Left ventricle myocardium inferior (tissue), 1 donor: Measurements from ENCODE around the gene ITGB3BP. TPM values are rescaled to one million over a fixed set of nuclear protein-coding genes. Genes with fewer than 3 reads are reported as not detected.
A peak's percentile ranks its signal among the peaks of the same experiment; 100 is the strongest.

Source experiments
- DNase-seq: peaks from one replicate; pipeline ENCODE4 v3.0.0-alpha.2; 2020
- H3K27ac ChIP-seq: fragments of 200-600 bp; replicated peaks from 2 replicates; pipeline ENCODE4 v1.8.0; 2021
- H3K27me3 ChIP-seq: fragments of 200-600 bp; 2 replicates; pipeline ENCODE4 v1.8.0; 2021; ENCODE audit warnings: low read depth
- H3K36me3 ChIP-seq: fragments of 200-600 bp; 2 replicates; pipeline ENCODE4 v1.8.0; 2021
- H3K4me1 ChIP-seq: fragments of 200-600 bp; 2 replicates; pipeline ENCODE4 v1.8.0; 2021
- H3K4me3 ChIP-seq: fragments of 200-600 bp; 2 replicates; pipeline ENCODE4 v1.8.0; 2021; ENCODE audit warnings: mild to moderate bottlenecking, moderate library complexity
- H3K9me3 ChIP-seq: fragments of 200-600 bp; replicated peaks from 2 replicates; pipeline ENCODE4 v1.8.0; 2021
- intact Hi-C: fragments of 100-400 bp; cut with micrococcal nuclease; formaldehyde crosslinking; loops from one replicate; pipeline ENCODE4 v1.11.0; 2022
- total RNA-seq: library from RNA; stranded (reverse); fragmentation: NEBNext Ultra II Directional; extraction: Animal tissue kit (Norgen Biotek cat#: 25700); gene quantifications from one replicate; pipeline ENCODE4 v1.2.1, GENCODE V29; 2021
- TF ChIP-seq, protein P1 (sequence below): fragments of 200-600 bp; IDR thresholded peaks from 2 replicates; pipeline ENCODE4 v1.8.0; 2021; ENCODE audit warnings: antibody characterized with exemption, mild to moderate bottlenecking, borderline replicate concordance
- donor health status: DM: no; HTN: yes; CAD: no; lungs with severe emphysema.

ITGB3BP gene
- total RNA-seq, 1 donor from 2014 or later, result 10.9 TPM

DNA sequence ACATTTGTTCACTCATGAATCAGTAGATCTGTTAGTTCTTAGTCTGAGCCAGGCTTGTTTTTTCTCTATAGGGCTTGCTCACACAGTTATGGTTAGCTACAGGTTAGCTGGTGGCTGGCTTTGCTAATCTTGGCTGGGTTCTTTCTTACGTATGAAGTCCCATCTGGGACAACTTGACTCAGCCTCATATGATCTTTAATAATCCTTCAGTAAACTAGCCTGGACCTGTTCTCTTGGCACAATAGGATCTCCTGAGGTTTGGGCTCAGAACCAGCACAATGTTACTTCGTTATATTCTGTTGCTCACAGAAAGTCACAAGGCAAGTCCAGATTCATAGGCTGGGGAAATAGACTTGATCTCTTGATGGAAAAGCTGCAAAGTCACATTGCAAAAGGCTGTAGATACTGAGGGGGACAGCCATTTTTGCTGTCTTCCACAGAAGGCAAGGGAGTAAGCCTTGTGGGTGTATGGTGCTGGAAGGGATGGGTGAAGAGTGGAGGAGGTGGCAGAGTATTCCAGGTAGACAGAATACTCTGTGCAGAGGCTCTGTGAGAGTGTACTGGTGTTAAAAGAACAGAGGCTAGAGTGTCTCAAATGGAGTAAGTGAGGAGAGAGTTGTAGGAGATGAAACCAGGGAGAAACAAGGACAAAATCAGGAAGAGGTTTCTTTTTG lies 24.7 kb upstream of the ITGB3BP start:
- no peak overlapping the region for H3K27ac ChIP-seq
- H3K9me3 ChIP-seq, result no peaks in the 10 kb centered on the region
- no peak overlapping the region for H3K4me3 ChIP-seq
- peaks cover 47% of the 10 kb centered on the region for H3K36me3 ChIP-seq
- no peaks in the 10 kb centered on the region for H3K27me3 ChIP-seq
- TF ChIP-seq, protein P1, sequence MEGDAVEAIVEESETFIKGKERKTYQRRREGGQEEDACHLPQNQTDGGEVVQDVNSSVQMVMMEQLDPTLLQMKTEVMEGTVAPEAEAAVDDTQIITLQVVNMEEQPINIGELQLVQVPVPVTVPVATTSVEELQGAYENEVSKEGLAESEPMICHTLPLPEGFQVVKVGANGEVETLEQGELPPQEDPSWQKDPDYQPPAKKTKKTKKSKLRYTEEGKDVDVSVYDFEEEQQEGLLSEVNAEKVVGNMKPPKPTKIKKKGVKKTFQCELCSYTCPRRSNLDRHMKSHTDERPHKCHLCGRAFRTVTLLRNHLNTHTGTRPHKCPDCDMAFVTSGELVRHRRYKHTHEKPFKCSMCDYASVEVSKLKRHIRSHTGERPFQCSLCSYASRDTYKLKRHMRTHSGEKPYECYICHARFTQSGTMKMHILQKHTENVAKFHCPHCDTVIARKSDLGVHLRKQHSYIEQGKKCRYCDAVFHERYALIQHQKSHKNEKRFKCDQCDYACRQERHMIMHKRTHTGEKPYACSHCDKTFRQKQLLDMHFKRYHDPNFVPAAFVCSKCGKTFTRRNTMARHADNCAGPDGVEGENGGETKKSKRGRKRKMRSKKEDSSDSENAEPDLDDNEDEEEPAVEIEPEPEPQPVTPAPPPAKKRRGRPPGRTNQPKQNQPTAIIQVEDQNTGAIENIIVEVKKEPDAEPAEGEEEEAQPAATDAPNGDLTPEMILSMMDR, result no peak
- DNase-seq, result no peak
- intact Hi-C loops, result no loop called here
- H3K4me1 ChIP-seq, result no peaks in the 10 kb centered on the region

DNA sequence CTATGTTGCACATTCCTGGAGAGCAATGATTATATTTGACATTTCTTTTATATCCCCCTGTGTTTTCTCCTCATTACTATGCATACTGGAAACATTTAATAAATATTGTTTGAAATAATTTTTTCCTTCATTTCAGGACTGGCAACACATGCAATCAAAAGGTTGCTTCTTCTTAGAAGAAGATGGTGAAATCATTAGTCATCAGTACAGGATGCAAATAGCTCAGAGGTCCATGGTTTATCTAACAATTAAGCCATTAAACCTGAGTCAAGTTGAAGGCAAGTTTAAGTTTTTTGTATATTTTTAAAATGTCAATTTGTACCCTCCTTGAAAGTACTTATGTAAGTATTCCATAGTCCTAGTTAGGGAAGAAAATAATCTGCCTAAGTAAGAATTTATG lies 22.8 kb upstream of the ITGB3BP start:
- no peaks in the 10 kb centered on the region for H3K9me3 ChIP-seq
- H3K36me3 ChIP-seq, result peaks cover 36% of the 10 kb centered on the region
- no peak for DNase-seq
- intact Hi-C loops, result no loop called here
- H3K27ac ChIP-seq, result no peak overlapping the region
- H3K4me3 ChIP-seq, result no peak overlapping the region
- TF ChIP-seq, protein P1, result no peak
- no peaks in the 10 kb centered on the region for H3K27me3 ChIP-seq
- H3K4me1 ChIP-seq, result no peaks in the 10 kb centered on the region

DNA sequence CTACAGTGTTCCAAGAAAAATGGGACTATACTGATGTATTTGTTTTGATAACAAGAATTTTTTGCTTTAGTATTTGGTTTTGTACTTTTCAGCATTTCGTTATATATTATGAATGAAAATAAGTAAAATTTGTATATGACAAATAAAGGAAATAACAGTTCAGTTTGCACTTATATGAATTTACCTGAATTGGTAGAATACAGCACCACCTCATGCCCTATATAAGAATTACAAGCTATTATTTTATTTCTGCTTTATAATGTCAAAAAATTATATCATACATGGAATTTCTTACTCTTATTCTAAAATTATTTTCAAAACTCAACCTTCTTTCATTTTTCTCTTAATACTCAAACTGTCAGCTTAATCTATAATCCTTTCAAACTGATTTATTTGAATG lies 14.9 kb upstream of the ITGB3BP start:
- intact Hi-C loops, result no loop called here
- Histone ChIP-seq H3K36me3 (peaks cover 22% of the 10 kb centered on the region), H3K27me3 (no peaks in the 10 kb centered on the region), H3K9me3 (no peaks in the 10 kb centered on the region), H3K4me1 (no peaks in the 10 kb centered on the region), H3K27ac (no peak overlapping the region), H3K4me3 (no peak overlapping the region)
- TF ChIP-seq, protein P1, result peak; percentile 52
- DNase-seq, result no peak

DNA sequence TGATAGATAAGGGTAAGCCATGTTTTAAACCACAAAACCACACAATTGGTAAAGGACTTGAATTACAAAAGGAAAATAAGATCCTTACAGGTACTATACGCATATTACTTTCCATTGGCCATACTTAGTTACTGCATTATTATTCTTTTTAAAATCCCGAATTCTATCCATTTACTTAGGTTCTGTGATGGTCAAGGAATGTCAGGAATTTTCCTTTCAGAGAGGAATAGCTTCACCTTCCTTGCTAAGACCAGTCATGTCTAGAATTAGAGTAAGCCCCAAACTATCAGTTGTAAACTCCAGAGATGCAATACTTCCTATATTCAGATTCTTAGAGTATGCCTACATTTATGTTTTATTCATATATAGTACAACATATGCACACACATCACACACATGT lies 14.0 kb upstream of the ITGB3BP start:
- no peak overlapping the region for H3K27ac ChIP-seq
- no peaks in the 10 kb centered on the region for H3K9me3 ChIP-seq
- H3K27me3 ChIP-seq, result no peaks in the 10 kb centered on the region
- H3K4me3 ChIP-seq, result no peak overlapping the region
- H3K36me3 ChIP-seq, result peaks cover 31% of the 10 kb centered on the region
- intact Hi-C loops, result no loop called here
- TF ChIP-seq, protein P1, result no peak
- no peaks in the 10 kb centered on the region for H3K4me1 ChIP-seq
- no peak for DNase-seq

DNA sequence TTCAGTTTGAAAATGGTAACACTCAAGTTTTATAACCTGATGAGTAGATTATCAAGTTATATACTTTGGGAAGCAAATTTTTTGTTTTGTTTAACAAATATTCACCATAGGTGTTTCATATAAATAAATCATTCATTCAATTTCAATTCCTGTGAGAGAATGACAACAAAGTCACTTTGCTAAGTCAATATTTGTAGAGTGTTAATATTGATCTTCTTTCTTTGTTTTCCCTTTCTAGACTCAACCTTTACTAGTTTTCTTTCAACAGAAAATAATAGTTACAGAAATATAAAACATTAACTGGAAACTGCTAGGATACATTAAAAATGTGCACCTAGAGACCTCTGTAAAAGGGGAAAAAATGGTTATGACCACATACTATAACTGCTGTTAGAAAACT lies 11.4 kb upstream of the ITGB3BP start:
- H3K4me3 ChIP-seq, result no peak overlapping the region
- no peaks in the 10 kb centered on the region for H3K4me1 ChIP-seq
- no peak for DNase-seq
- no peaks in the 10 kb centered on the region for H3K9me3 ChIP-seq
- intact Hi-C loops, result no loop called here
- H3K27ac ChIP-seq, result no peak overlapping the region
- no peaks in the 10 kb centered on the region for H3K27me3 ChIP-seq
- peaks cover 32% of the 10 kb centered on the region for H3K36me3 ChIP-seq
- TF ChIP-seq, protein P1, result no peak

DNA sequence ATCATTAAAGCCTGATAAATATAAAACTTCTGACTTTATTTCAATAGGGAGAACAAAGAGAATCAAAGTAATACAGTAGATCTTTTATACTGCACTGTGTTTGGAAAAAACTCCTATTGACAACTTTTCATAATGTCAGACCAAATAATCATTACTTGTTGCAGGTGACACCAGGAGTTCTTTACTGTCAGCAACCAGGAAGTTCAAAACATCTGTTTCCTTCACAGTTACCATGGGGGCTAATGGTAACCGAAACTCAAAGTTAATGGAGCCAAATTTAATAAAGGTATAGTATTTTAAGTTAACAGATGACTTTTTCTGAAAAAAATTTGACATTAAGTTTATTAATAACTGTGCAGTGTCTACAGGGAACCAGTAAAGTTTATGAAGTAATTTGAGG lies 10.9 kb upstream of the ITGB3BP start:
- no peak for DNase-seq
- H3K36me3 ChIP-seq, result peaks cover 32% of the 10 kb centered on the region
- H3K4me1 ChIP-seq, result no peaks in the 10 kb centered on the region
- H3K9me3 ChIP-seq, result no peaks in the 10 kb centered on the region
- H3K27me3 ChIP-seq, result no peaks in the 10 kb centered on the region
- intact Hi-C loops, result no loop called here
- H3K27ac ChIP-seq, result no peak overlapping the region
- H3K4me3 ChIP-seq, result no peak overlapping the region
- TF ChIP-seq, protein P1, result no peak
